Endodermal cell (in vitro differentiated cells): ENCODE results near the gene RBMS3. TPM values are rescaled to one million over a fixed set of nuclear protein-coding genes. Genes with fewer than 3 reads are reported as not detected.

Experiments used
- DNase-seq: peaks from one replicate; pipeline ENCODE4 v3.0.0-alpha.2; 2017
- H3K27ac ChIP-seq: 2 replicates; pipeline ENCODE4 v1.5.1; 2013; ENCODE audit warnings: mild to moderate bottlenecking, low read depth, low read length, moderate library complexity
- H3K27me3 ChIP-seq: 2 replicates; pipeline ENCODE4 v1.6.1; 2013; ENCODE audit warnings: mild to moderate bottlenecking, low read length, moderate library complexity; ENCODE audit not compliant: insufficient read depth, control insufficient read depth, poor library complexity, severe bottlenecking
- H3K36me3 ChIP-seq: 2 replicates; pipeline ENCODE4 v1.7.0; 2013; ENCODE audit warnings: mild to moderate bottlenecking, low read length, moderate library complexity; ENCODE audit not compliant: control insufficient read depth, insufficient read depth
- H3K4me1 ChIP-seq: one replicate; pipeline ENCODE4 v1.7.0; 2013; ENCODE audit warnings: low read length; ENCODE audit not compliant: control insufficient read depth, insufficient read depth
- H3K4me3 ChIP-seq: 2 replicates; pipeline ENCODE4 v1.5.1; 2013; ENCODE audit warnings: mild to moderate bottlenecking, low read length, moderate library complexity
- H3K9ac ChIP-seq: 2 replicates; pipeline ENCODE4 v1.6.1; 2013; ENCODE audit warnings: mild to moderate bottlenecking, low read length, moderate library complexity; ENCODE audit not compliant: poor library complexity, severe bottlenecking; ENCODE audit errors: extremely low read depth
- H3K9me3 ChIP-seq: 2 replicates; pipeline ENCODE4 v1.6.1; 2013; ENCODE audit warnings: mild to moderate bottlenecking, low read length, moderate library complexity; ENCODE audit not compliant: control insufficient read depth
- H3K27ac Mint-ChIP-seq: 2 replicates; pipeline ENCODE4 v1.8.0; 2020; ENCODE audit warnings: mixed read lengths
- H3K27me3 Mint-ChIP-seq: 2 replicates; pipeline ENCODE4 v1.8.0; 2021; ENCODE audit warnings: mild to moderate bottlenecking, mixed read lengths; ENCODE audit not compliant: insufficient read depth
- H3K36me3 Mint-ChIP-seq: 2 replicates; pipeline ENCODE4 v1.8.0; 2020; ENCODE audit warnings: low read depth, mixed read lengths
- H3K4me1 Mint-ChIP-seq: 2 replicates; pipeline ENCODE4 v1.8.0; 2020; ENCODE audit warnings: mixed read lengths
- H3K4me3 Mint-ChIP-seq: 2 replicates; pipeline ENCODE4 v1.8.0; 2020; ENCODE audit warnings: mild to moderate bottlenecking, moderate library complexity, mixed read lengths
- H3K9me3 Mint-ChIP-seq: 2 replicates; pipeline ENCODE4 v1.8.0; 2020; ENCODE audit warnings: mild to moderate bottlenecking, mixed read lengths
- WGBS, 2 experiments: methylation state at CpG; one replicate each; pipeline versions ENCODE4 v1.1.5 to v1.1.7; 2013; ENCODE audit warnings: missing lambda C conversion rate in 2 of 2, mixed read lengths in 1 of 2; ENCODE audit not compliant: insufficient coverage in 1 of 2, insufficient read length in 1 of 2; 5-methylcytosine and 5-hydroxymethylcytosine counted together
- total RNA-seq, 2 donors: library from RNA; stranded (reverse); fragmentation: NEBNext Ultra II Directional in 1 of 2; extraction: Animal tissue kit (Norgen Biotek cat#: 25700) in 1 of 2; gene quantifications; 2 replicates in 1 of 2; 3 replicates in 1 of 2; pipeline ENCODE4 v1.2.1, GENCODE V29; 2021
- TF ChIP-seq, protein P1 (sequence below): fragments of 200-600 bp; sonication (generic); conservative IDR thresholded peaks from 2 replicates; pipeline ENCODE4 v1.5.0; 2021; ENCODE audit warnings: antibody characterized with exemption, mild to moderate bottlenecking

Gene RBMS3
- total RNA-seq, 2 donors from 2014 or later = 2.0 to 7.3 TPM

DNA sequence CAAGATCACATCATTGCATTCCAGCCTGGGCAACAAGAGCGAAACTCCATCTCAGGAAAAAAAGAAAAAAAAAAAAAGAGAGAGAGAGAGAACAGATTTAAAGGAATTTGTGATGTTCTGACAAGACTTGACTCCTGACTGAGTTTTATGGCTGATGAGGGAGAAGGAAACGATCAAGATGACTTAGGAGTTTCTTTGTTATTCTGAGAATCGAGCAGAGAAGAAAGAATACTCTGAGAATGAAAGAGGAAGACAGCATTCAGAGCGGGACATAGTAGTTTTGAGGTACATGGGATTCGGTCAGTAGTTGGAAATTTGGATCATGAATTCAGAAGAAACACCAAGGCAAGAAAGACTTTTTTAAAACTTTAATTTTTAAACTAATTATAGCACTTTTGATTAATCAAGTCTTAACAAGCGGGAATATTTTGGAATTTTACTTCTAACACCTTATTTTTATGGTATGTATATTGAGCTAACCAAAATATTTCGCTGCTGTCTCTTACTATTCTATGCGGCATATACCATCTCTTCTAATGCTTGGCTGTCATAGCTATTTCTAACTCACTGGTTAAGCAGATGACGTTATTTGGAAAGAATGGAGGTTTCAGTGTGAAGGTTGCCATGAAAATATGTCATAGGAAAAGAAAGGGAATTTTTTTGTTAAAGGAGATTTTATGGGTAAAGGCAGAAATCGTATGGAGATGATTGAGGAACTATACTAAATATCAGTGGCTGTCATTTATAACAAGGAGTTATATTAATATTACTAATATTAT is 644.1 kb downstream of the RBMS3 start:
- Histone ChIP-seq H3K4me3 (no peak overlapping the region), H3K9me3 (no peaks in the 10 kb centered on the region), H3K27ac (no peak overlapping the region), H3K36me3 (no peaks in the 10 kb centered on the region), H3K27me3 (no peaks in the 10 kb centered on the region), H3K4me1 (no peaks in the 10 kb centered on the region), H3K9ac (no peak overlapping the region)
- TF ChIP-seq, protein P1, sequence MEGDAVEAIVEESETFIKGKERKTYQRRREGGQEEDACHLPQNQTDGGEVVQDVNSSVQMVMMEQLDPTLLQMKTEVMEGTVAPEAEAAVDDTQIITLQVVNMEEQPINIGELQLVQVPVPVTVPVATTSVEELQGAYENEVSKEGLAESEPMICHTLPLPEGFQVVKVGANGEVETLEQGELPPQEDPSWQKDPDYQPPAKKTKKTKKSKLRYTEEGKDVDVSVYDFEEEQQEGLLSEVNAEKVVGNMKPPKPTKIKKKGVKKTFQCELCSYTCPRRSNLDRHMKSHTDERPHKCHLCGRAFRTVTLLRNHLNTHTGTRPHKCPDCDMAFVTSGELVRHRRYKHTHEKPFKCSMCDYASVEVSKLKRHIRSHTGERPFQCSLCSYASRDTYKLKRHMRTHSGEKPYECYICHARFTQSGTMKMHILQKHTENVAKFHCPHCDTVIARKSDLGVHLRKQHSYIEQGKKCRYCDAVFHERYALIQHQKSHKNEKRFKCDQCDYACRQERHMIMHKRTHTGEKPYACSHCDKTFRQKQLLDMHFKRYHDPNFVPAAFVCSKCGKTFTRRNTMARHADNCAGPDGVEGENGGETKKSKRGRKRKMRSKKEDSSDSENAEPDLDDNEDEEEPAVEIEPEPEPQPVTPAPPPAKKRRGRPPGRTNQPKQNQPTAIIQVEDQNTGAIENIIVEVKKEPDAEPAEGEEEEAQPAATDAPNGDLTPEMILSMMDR = no peak
- H3K4me3 Mint-ChIP-seq = no peak overlapping the region
- DNase-seq = no peak
- 89 to 92% methylated on average over 4 to 9 of the region's 10 CpGs for WGBS, 2 experiments
- H3K36me3 Mint-ChIP-seq = no peaks in the 10 kb centered on the region
- no peaks in the 10 kb centered on the region for H3K27me3 Mint-ChIP-seq
- peak overlapping the region; percentile 2 for H3K27ac Mint-ChIP-seq
- no peaks in the 10 kb centered on the region for H3K9me3 Mint-ChIP-seq
- no peaks in the 10 kb centered on the region for H3K4me1 Mint-ChIP-seq

DNA sequence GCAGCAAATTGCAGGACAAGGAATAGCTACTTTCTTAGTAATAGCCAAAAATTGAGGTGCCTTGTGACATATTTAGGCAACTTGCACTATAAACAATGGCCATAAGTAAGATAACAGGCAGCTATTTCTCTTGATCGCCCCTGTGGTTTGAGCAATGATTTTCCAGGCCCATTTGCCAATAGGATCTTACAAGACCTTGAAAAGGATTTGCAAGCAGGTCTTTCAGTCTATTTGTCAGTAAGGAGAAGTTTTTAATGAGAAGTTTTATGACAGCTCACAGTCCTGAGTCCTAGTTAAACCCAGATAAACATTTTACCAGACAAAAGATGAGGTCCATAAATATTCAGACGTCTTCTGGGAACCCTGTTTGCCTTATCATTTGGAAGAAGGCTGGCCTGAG is 645.5 kb downstream of the RBMS3 start:
- Histone ChIP-seq H3K4me3 (no peak overlapping the region), H3K9ac (no peak overlapping the region), H3K27ac (no peak overlapping the region), H3K4me1 (no peaks in the 10 kb centered on the region), H3K27me3 (no peaks in the 10 kb centered on the region), H3K36me3 (no peaks in the 10 kb centered on the region), H3K9me3 (no peaks in the 10 kb centered on the region)
- TF ChIP-seq, protein P1 = no peak
- H3K27ac Mint-ChIP-seq = no peak overlapping the region
- no peaks in the 10 kb centered on the region for H3K27me3 Mint-ChIP-seq
- no peaks in the 10 kb centered on the region for H3K9me3 Mint-ChIP-seq
- 83 to 95% methylated on average over 1 to 2 of the region's 2 CpGs for WGBS, 2 experiments
- no peak for DNase-seq
- no peaks in the 10 kb centered on the region for H3K36me3 Mint-ChIP-seq
- H3K4me3 Mint-ChIP-seq = no peak overlapping the region
- H3K4me1 Mint-ChIP-seq = no peaks in the 10 kb centered on the region

DNA sequence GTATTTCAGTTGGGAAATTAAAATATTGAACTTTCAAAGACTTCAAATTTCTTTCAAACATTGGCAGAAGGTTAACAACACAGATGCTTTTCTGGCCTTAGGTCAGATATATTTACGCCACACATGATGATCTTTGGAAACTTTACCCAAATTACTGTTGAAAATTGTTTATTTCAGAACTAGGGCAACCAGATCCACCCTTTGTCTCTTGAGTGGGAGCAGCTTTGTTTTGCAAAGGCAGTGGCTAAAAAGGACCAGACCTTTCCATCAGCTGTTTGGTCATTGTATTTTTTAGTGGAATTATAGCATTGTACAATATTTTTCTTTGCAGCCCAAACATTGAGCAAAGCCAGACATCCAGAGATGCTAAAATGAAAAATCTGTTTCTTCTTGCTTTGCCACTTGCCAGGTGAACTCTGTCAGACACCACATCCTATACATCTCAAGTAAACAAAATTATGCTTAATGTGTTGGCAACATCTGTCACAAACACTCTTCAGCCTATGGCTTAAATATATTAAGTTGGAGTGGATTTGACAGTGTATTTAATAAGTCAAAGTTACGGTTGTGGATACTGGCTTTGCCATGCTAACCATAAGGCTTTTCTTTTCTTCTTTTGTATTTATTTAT is 651.9 kb downstream of the RBMS3 start:
- TF ChIP-seq, protein P1 = no peak

More for the DNA sequence above, 651.9 kb downstream of the RBMS3 start:
- no peaks in the 10 kb centered on the region for H3K36me3 Mint-ChIP-seq
- WGBS, 2 experiments = 83 to 98% methylated on average over 1 of the region's 2 CpGs
- DNase-seq = no peak
- no peaks in the 10 kb centered on the region for H3K27me3 Mint-ChIP-seq
- Histone ChIP-seq H3K9me3 (no peaks in the 10 kb centered on the region), H3K9ac (no peak overlapping the region), H3K36me3 (no peaks in the 10 kb centered on the region), H3K4me1 (no peaks in the 10 kb centered on the region), H3K27ac (no peak overlapping the region), H3K27me3 (no peaks in the 10 kb centered on the region), H3K4me3 (no peak overlapping the region)
- H3K4me3 Mint-ChIP-seq = no peak overlapping the region
- no peaks in the 10 kb centered on the region for H3K9me3 Mint-ChIP-seq
- peaks cover 10% of the 10 kb centered on the region for H3K4me1 Mint-ChIP-seq
- H3K27ac Mint-ChIP-seq = no peak overlapping the region
